Calu3 (cell line): Measurements from ENCODE around the gene MTRFR. TPM values are rescaled to one million over a fixed set of nuclear protein-coding genes. Genes with fewer than 3 reads are reported as not detected.
A peak's percentile ranks its signal among the peaks of the same experiment; 100 is the strongest.

Source experiments
- BruUV-seq: library from RNA; stranded (reverse); fragments of 400-500 nt; replicated peaks from 2 replicates; lab custom pipeline; 2021; lab: Mats Ljungman, UMichigan
- CTCF ChIA-PET: fragments of 300-600 bp; sonication (Branson Sonifier 250); formaldehyde crosslinking; loops from one replicate; lab custom pipeline; 2022; ENCODE audit warnings: antibody characterized with exemption; lab: Charles Lee
- DNase-seq: peaks from one replicate; pipeline ENCODE4 v3.0.0; 2022
- H3K27ac Mint-ChIP-seq: one replicate; pipeline ENCODE4 v1.8.0; 2022; ENCODE audit warnings: mixed read lengths; ENCODE audit not compliant: unreplicated experiment
- H3K27me3 Mint-ChIP-seq: one replicate; pipeline ENCODE4 v1.8.0; 2022; ENCODE audit warnings: mixed read lengths; ENCODE audit not compliant: unreplicated experiment
- H3K36me3 Mint-ChIP-seq: one replicate; pipeline ENCODE4 v1.8.0; 2022; ENCODE audit warnings: mild to moderate bottlenecking, moderate library complexity, mixed read lengths; ENCODE audit not compliant: insufficient read depth, unreplicated experiment
- H3K4me1 Mint-ChIP-seq: one replicate; pipeline ENCODE4 v1.8.0; 2022; ENCODE audit warnings: mild to moderate bottlenecking, low read depth, mixed read lengths; ENCODE audit not compliant: unreplicated experiment
- H3K4me3 Mint-ChIP-seq: one replicate; pipeline ENCODE4 v1.8.0; 2022; ENCODE audit warnings: mild to moderate bottlenecking, low read depth, moderate library complexity, mixed read lengths; ENCODE audit not compliant: unreplicated experiment
- H3K9me3 Mint-ChIP-seq: one replicate; pipeline ENCODE4 v1.8.0; 2022; ENCODE audit warnings: low read depth, mixed read lengths; ENCODE audit not compliant: unreplicated experiment
- CTCF ChIP-seq: fragments of 200-600 bp; IDR thresholded peaks from one replicate; pipeline ENCODE4 v1.8.0; 2022; ENCODE audit warnings: antibody characterized with exemption; ENCODE audit not compliant: unreplicated experiment
- intact Hi-C: fragments of 100-400 bp; cut with micrococcal nuclease; formaldehyde crosslinking; loops from one replicate; pipeline ENCODE4 v1.10.0; 2022; ENCODE audit not compliant: unreplicated experiment
- total RNA-seq: library from RNA; stranded (reverse); gene quantifications from 2 replicates; pipeline ENCODE4 v1.2.3, GENCODE V29; 2022

Gene MTRFR
- total RNA-seq, 1 experiment from 2014 or later, result 24.7 TPM

GRCh38 chr12:123267991-123268843 lies 35.0 kb downstream of the MTRFR start:
- H3K36me3 Mint-ChIP-seq, result peaks cover 42% of the 10 kb centered on the region
- no TSS peak for BruUV-seq
- no peak overlapping the region for H3K27ac Mint-ChIP-seq
- H3K4me1 Mint-ChIP-seq, result no peaks in the 10 kb centered on the region
- no peak for TF ChIP-seq CTCF
- H3K9me3 Mint-ChIP-seq, result no peaks in the 10 kb centered on the region
- CTCF ChIA-PET, result interaction anchor here (0.7 kb wide), 1 partner anchor 8 kb away, joined by 3 read pairs; no protein-coding TSS in a partner anchor
- DNase-seq, result no peak
- no peak overlapping the region for H3K4me3 Mint-ChIP-seq
- intact Hi-C loops, result no loop called here
- no peaks in the 10 kb centered on the region for H3K27me3 Mint-ChIP-seq

- H3K4me3 Mint-ChIP-seq, result peak overlapping the region; percentile 78
- DNase-seq, result no peak
- intact Hi-C loops, result no loop called here
- H3K27ac Mint-ChIP-seq, result no peak overlapping the region
- H3K27me3 Mint-ChIP-seq, result no peaks in the 10 kb centered on the region
- CTCF ChIA-PET, result interaction anchor here (0.7 to 1.5 kb wide), 2 partner anchors 31 to 92 kb away, joined by 3 to 4 read pairs; no protein-coding TSS in a partner anchor
- no peaks in the 10 kb centered on the region for H3K9me3 Mint-ChIP-seq
- TF ChIP-seq CTCF, result no peak
- H3K4me1 Mint-ChIP-seq, result no peaks in the 10 kb centered on the region
- BruUV-seq, result no TSS peak
- H3K36me3 Mint-ChIP-seq, result peaks cover 37% of the 10 kb centered on the region
Observed at GRCh38 chr12:123268850-123269249, 35.6 kb downstream of the MTRFR start.

GRCh38 chr12:123269395-123269892 lies 36.2 kb downstream of the MTRFR start:
- Mint-ChIP-seq H3K4me1 (no peaks in the 10 kb centered on the region), H3K27me3 (no peaks in the 10 kb centered on the region), H3K4me3 (peak overlapping the region; percentile 78), H3K36me3 (peaks cover 33% of the 10 kb centered on the region), H3K9me3 (no peaks in the 10 kb centered on the region), H3K27ac (peak overlapping the region; percentile 52)
- DNase-seq, result no peak
- intact Hi-C loops, result no loop called here
- BruUV-seq, result no TSS peak
- no peak for TF ChIP-seq CTCF
- CTCF ChIA-PET, result interaction anchor here (0.7 to 1.5 kb wide), 2 partner anchors 31 to 93 kb away, joined by 3 to 4 read pairs; no protein-coding TSS in a partner anchor

- no peaks in the 10 kb centered on the region for H3K27me3 Mint-ChIP-seq
- CTCF ChIA-PET, result interaction anchor here (1.5 kb wide), 1 partner anchor 32 kb away, joined by 4 read pairs; no protein-coding TSS in a partner anchor
- no TSS peak for BruUV-seq
- DNase-seq, result no peak
- H3K27ac Mint-ChIP-seq, result peak overlapping the region; percentile 52
- intact Hi-C loops, result no loop called here
- H3K9me3 Mint-ChIP-seq, result no peaks in the 10 kb centered on the region
- no peaks in the 10 kb centered on the region for H3K4me1 Mint-ChIP-seq
- H3K36me3 Mint-ChIP-seq, result peaks cover 29% of the 10 kb centered on the region
- peak overlapping the region; percentile 78 for H3K4me3 Mint-ChIP-seq
- TF ChIP-seq CTCF, result no peak
Observed at GRCh38 chr12:123269896-123270213, 36.6 kb downstream of the MTRFR start.
